Suppressor macrophage (primary cell): ENCODE results near the gene BCORL1.

ENCODE experiments used
- DNase-seq, 4 experiments: peaks; one replicate each; pipeline ENCODE4 v3.0.0-alpha.2; 2020 to 2022

BCORL1 gene

GRCh38 chrX:130071611-130072344 is 89.3 kb downstream of the BCORL1 start:
- no peak for DNase-seq

- no peak for DNase-seq
Measured at GRCh38 chrX:130072345-130072740, 89.9 kb downstream of the BCORL1 start.

- no peak for DNase-seq
Measured at GRCh38 chrX:130075777-130076176, 93.3 kb downstream of the BCORL1 start.

- peak; percentile 64 to 79 (median 72) for DNase-seq
Measured at GRCh38 chrX:130079824-130080406, 97.5 kb downstream of the BCORL1 start.

- no peak for DNase-seq
Measured at GRCh38 chrX:130080791-130081367, 98.4 kb downstream of the BCORL1 start.

- DNase-seq = peak in 2 of 4 experiments; percentile 14 to 22
Measured at GRCh38 chrX:130081421-130082045, 99.1 kb downstream of the BCORL1 start.

- peak; percentile 62 to 76 (median 76) for DNase-seq
Measured at GRCh38 chrX:130082244-130083106, 100.0 kb downstream of the BCORL1 start.

- no peak for DNase-seq
Measured at GRCh38 chrX:130083107-130083490, 100.7 kb downstream of the BCORL1 start.

- DNase-seq = peak; percentile 69 to 83 (median 80)
Measured at GRCh38 chrX:130083656-130084382, 101.4 kb downstream of the BCORL1 start.

- DNase-seq = peak in 3 of 4 experiments; percentile 38 to 50 (median 48)
Measured at GRCh38 chrX:130084631-130085237, 102.3 kb downstream of the BCORL1 start.

GRCh38 chrX:130085551-130086446 is 103.4 kb downstream of the BCORL1 start:
- DNase-seq = peak in 3 of 4 experiments; percentile 25 to 34 (median 32)

GRCh38 chrX:130086447-130087206 is 104.2 kb downstream of the BCORL1 start:
- peak; percentile 40 to 68 (median 65) for DNase-seq

- DNase-seq = no peak
Measured at GRCh38 chrX:130090364-130090763, 107.9 kb downstream of the BCORL1 start.

GRCh38 chrX:130091980-130092522 is 109.6 kb downstream of the BCORL1 start:
- peak; percentile 52 to 76 (median 66) for DNase-seq

GRCh38 chrX:130093271-130093670 is 110.8 kb downstream of the BCORL1 start:
- no peak for DNase-seq

GRCh38 chrX:130094696-130095095 is 112.3 kb downstream of the BCORL1 start:
- DNase-seq = no peak

GRCh38 chrX:130095249-130096030 is 113.0 kb downstream of the BCORL1 start:
- no peak for DNase-seq
